Amniotic epithelial cell (primary cell): ENCODE data around the gene CLCN6.
A peak's percentile ranks its signal among the peaks of the same experiment; 100 is the strongest.

Source experiments
- DNase-seq: peaks from one replicate; pipeline ENCODE4 v3.0.0-alpha.2; 2010; ENCODE audit warnings: low read depth

CLCN6 gene

GRCh38 chr1:11828511-11828910 is 22.5 kb downstream of the CLCN6 start:
- DNase-seq, result no peak

GRCh38 chr1:11831945-11832725 is 26.1 kb downstream of the CLCN6 start:
- DNase-seq, result peak; percentile 37

GRCh38 chr1:11833497-11833896 is 27.5 kb downstream of the CLCN6 start:
- DNase-seq, result no peak

- no peak for DNase-seq
Observed at GRCh38 chr1:11833900-11834299, 27.9 kb downstream of the CLCN6 start.

- no peak for DNase-seq
Observed at GRCh38 chr1:11835441-11836225, 29.6 kb downstream of the CLCN6 start.

- no peak for DNase-seq
Observed at GRCh38 chr1:11836955-11837766, 31.2 kb downstream of the CLCN6 start.

GRCh38 chr1:11837767-11838348 is 31.9 kb downstream of the CLCN6 start:
- DNase-seq, result no peak

GRCh38 chr1:11838349-11839272 is 32.6 kb downstream of the CLCN6 start:
- peak; percentile 40 for DNase-seq

GRCh38 chr1:11839727-11840705 is 34.0 kb downstream of the CLCN6 start:
- no peak for DNase-seq

GRCh38 chr1:11841245-11842153 is 35.5 kb downstream of the CLCN6 start:
- DNase-seq, result no peak

GRCh38 chr1:11842154-11843041 is 36.4 kb downstream of the CLCN6 start:
- peak; percentile 18 for DNase-seq

GRCh38 chr1:11845641-11846335 is 39.8 kb downstream of the CLCN6 start:
- DNase-seq, result peak; percentile 31

- no peak for DNase-seq
Observed at GRCh38 chr1:11847667-11848372, 41.8 kb downstream of the CLCN6 start, which contains the start of gene NPPA. NPPA (minus strand) TSS chr1:11847783; CDS start chr1:11847684, 99 bp downstream.

GRCh38 chr1:11848373-11848700 is 42.3 kb downstream of the CLCN6 start:
- DNase-seq, result no peak

GRCh38 chr1:11850156-11850555 is 44.2 kb downstream of the CLCN6 start:
- no peak for DNase-seq

- no peak for DNase-seq
Observed at GRCh38 chr1:11851180-11851579, 45.2 kb downstream of the CLCN6 start.
